Right ventricle myocardium superior (tissue), 1 donor: Measurements from ENCODE around the gene EN2. TPM values are rescaled to one million over a fixed set of nuclear protein-coding genes. Genes with fewer than 3 reads are reported as not detected.

Experiments
- ATAC-seq: fragments of 200-7000 bp; cut with Tn5 transposase; one replicate; pipeline ENCODE4 v1.9.1; 2020; ENCODE audit warnings: mild to moderate bottlenecking; ENCODE audit not compliant: poor library complexity
- DNase-seq: peaks from one replicate; pipeline ENCODE4 v3.0.0-alpha.2; 2020
- intact Hi-C: fragments of 100-400 bp; cut with DNase I; formaldehyde crosslinking; loops from one replicate; pipeline ENCODE4 v1.11.2; 2022
- total RNA-seq: library from RNA; stranded (reverse); fragmentation: NEBNext Ultra II Directional; extraction: Animal tissue kit (Norgen Biotek cat#: 25700); gene quantifications from one replicate; pipeline ENCODE4 v1.2.1, GENCODE V29; 2021
- donor health status: DM: no; HTN: yes; CAD: no; lungs with severe emphysema.

Gene EN2
- total RNA-seq, 1 donor from 2014 or later, result 0.11 TPM

- intact Hi-C loops, result no loop called here
- DNase-seq, result no peak
- ATAC-seq, result no peak
Observed at GRCh38 chr7:155448632-155449007, 9.3 kb upstream of the EN2 start.

DNA sequence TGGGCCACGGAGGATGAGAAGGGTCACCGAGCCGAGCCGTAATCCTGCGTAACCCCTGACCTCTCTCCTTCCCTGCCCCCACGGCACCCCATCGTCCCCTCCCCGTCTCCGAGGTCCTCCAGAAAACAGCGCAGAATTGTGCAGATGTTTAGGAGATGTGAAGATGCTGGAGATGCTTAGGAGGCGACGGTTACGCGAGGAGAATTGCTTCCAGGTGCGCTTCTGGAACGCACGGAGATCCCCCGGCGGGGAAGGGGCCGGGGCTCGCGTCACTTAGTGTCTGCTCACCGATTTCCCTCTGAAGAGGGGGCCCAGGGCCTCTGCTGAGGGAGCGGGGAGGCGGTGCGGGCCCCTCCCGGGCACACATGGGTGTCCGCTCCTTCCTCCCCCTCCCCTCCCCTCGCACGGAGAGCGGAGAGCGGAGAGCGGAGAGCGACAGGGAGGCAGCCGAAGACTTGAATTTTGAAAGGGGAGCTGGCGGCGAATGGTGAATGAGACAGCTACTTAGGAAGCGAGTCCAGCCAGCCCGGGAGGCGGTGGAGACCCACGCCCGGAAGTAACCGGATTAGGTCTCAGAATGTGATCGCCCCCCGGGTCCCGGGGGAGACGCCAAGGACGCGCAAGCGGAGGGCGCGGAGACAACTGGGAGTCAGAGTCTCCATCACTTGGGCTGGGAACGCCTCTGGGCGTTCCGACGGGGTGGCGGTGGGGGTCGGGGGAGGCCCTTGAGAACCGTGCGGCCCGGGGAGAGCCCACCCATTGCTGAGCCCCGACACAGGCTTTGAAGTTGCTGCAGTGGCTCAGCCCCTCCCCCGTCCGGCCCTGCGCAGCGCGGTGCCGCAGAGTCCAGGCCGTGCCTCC lies 8.7 kb upstream of the EN2 start:
- ATAC-seq, result no peak
- intact Hi-C loops, result no loop called here
- no peak for DNase-seq

- no peak for ATAC-seq
- intact Hi-C loops, result no loop called here
- no peak for DNase-seq
Observed at GRCh38 chr7:155449869-155450557, 7.9 kb upstream of the EN2 start.

DNA sequence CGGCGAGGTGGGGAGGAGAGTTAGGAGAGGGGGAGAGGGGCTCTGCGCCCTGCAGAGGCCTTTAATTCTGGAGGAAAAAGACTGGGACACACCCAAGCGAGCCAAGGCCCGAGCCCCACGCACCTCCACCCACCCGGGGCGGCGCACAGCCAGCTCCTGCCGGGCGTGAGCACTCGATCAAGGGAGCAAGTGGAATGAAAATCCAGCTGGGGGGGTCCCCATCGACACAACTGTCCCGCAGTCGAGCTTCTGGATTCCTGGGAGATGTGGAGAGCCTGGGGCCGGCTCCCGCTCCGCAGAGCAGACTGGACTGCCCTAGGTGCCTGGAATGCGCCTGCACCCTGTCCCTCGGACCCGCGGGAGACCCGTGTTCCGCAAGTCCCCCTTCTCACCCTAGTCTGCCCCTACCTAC lies 7.4 kb upstream of the EN2 start:
- DNase-seq (no peak), ATAC-seq (no peak)
- intact Hi-C loops, result no loop called here

DNA sequence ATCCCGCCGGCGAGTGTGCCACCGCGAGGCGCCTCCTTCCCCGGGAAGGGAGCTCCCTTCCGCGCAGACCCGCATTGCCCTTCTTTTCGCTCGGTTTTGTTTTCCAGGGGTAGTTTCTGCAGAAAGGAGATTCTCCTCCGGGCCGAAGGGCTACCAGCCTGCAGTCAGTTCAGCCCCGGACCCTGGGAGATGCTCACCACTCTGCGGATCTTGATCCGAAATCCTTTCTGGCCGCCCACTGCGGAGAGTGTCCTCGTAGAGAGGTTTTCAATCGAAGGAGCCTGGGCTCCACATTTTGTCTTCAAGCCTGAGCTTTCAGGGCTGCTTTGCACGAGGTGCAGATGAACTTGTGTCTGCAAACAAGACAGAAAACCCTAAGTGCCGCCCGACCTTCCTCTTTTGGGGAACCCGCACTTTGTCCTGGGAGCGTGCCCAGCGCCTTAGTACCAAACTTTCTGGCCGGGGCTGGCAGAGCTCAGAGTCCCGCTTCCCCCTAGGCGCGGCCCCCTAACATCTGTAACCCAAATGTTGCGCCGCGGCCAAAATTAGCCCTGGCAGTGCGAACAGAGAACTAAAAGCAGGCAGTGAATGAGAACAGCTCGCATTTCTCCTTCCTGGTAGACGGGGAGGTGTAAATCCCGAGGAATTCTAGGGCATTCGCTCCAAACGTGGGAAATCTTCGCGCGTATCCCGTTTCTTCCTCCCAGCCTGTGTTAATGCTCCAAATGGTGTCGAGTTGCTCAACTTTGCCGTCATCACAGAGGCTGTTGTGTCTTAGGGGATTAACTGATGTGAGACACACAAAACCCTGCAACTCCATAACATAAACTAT lies 6.7 kb upstream of the EN2 start:
- DNase-seq (no peak), ATAC-seq (no peak)
- intact Hi-C loops, result no loop called here

DNA sequence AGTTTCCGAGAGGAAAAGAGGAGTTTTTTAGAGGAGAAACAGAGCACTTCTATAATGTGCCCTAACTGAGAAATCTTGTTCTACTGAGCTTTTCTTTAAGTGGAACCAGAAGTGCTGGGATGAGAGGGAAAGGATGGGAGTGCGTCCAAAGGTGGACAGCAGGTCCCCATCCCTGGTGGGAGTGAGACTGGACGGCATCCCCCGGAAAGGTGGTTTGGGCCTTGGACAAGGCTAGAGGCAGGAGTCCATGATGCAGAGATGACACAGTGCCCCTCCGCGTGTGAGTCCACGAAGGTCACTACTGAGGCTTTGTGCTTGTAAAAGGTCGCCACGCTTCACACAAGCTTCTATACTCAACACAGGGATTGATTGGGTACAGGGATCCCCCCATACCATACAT lies 6.1 kb upstream of the EN2 start:
- ATAC-seq (no peak), DNase-seq (no peak)
- intact Hi-C loops, result no loop called here

GRCh38 chr7:155452505-155453295 lies 5.2 kb upstream of the EN2 start:
- DNase-seq, result no peak
- no peak for ATAC-seq
- intact Hi-C loops, result no loop called here

DNA sequence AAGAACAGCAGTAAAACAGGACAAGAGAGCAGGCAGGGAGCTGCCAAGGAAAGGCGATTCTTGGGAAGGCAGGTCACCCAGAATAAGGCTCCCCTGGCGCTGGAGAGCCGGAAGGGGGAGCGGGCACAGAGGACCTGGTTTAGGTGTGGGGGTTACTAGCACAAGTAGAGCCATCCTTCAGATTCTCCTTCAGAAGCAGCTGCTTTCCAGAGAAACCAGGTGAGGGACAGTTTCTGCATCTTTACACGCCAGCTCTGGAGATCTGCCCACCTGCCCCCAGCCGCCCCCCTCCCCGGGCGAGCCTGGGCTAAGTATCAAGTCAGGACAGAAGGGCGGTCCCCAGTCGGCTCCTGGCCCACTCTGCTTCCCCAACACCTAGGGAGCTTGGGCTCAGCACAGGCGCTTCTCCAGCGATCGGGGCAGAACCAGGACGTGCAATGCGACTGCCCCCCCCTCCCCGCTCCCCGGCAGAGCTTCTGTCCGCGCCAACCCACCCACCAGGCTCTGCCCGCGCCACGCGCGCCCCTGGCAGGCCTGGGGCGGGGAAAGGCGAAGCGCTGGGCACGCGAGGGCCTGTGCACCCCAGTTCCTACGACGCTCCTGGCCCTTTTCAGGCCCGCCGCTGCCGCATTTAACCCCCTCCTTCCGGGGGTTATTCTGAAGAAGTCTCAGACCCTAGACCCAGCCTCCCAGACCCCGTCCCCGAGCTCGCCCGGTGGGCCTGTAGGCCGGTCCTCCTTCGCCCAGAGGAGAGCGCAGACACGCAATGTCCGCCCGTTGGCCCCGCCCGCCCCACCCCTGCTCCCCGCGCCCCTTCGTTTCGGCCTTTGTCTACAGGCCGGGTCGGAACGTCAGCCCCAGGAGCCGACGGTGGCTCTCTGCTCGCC lies 4.4 kb upstream of the EN2 start:
- intact Hi-C loops, result no loop called here
- DNase-seq (no peak), ATAC-seq (no peak)

DNA sequence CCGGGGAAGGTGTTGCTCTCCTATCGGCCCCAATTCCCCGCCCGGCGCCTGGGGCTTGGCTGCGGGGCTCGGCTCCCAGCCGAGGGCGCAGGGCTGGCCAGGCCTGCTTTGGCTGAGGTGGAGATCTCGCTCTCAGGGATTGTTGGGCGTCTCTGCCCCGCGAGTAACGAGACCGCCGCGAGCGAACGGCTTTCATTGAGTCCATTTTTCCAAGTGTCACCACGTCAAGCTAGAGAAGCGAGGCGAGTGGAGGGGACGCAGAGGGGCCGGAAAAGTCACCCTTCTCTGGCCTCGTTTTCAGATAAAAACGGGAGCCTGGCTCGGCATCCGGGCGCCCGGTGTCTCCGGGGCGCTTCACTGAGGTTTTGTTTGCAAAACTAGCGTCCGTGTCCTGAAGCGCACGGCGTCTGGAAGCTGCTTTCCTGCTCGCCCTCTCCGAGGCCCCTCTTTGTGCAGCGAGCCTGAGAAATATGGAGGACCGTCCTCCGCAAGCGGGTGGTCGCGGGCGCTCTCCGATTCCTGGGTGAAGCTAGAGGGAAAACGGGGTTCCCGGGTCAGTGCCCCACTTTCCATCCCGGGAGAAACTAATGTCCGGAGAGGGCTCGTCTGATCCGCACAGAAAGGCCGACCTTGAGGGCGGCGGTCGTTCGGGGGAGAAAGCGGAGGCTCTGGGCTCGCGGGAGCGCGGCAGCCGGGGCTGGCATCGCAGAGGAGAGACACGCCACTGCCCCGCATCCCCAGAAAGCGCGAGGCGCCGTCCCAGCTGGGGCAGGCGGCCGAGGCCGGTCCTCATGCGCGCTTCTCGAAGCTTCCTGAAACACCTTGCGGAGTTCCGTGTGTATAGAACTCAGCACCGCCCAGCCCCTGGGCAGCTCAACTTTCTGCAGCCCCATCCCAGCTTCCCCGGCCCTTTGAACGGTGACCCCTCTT lies 3.5 kb upstream of the EN2 start:
- DNase-seq (no peak), ATAC-seq (no peak)
- intact Hi-C loops, result no loop called here

- DNase-seq (no peak), ATAC-seq (no peak)
- intact Hi-C loops, result no loop called here
Observed at GRCh38 chr7:155455132-155455693, 2.7 kb upstream of the EN2 start.

GRCh38 chr7:155455776-155456737 lies 1.9 kb upstream of the EN2 start:
- intact Hi-C loops, result no loop called here
- no peak for DNase-seq
- ATAC-seq, result no peak

- DNase-seq, result peak; percentile 76
Observed at GRCh38 chr7:155456738-155457543, 988 bp upstream of the EN2 start.

GRCh38 chr7:155457544-155458110 lies 302 bp upstream of the EN2 start:
- intact Hi-C loops, result no loop called here
- DNase-seq (no peak), ATAC-seq (no peak)

More at GRCh38 chr7:155456738-155457543, 988 bp upstream of the EN2 start:
- intact Hi-C loops, result no loop called here
- peak; percentile 95 for ATAC-seq
